ENCODE data around the gene RELN. TPM values are rescaled to one million over a fixed set of nuclear protein-coding genes. Genes with fewer than 3 reads are reported as not detected.
"Not testable (repeated sequence)": the region's sequence is repeated elsewhere in the genome, so short reads cannot be mapped to it uniquely, and the experiment has no call there.

RELN gene
- total RNA-seq, 4 donors from 2014 or later = 2.5 to 10.1 (median 6.5) TPM

- no peak for TF ChIP-seq CTCF (IDR thresholded peaks at IDR 0.05)
- no peak for TF ChIP-seq EP300 (IDR thresholded peaks at IDR 0.05)
- H3K4me3 ChIP-seq = no peak overlapping the region
- H3K4me1 ChIP-seq = no peaks in the 10 kb centered on the region
- H3K36me3 ChIP-seq = no peaks in the 10 kb centered on the region
- WGBS = 67% methylated on average over 1 of the region's 1 CpG
- intact Hi-C loops (cut with DNase I) = no loop called here
- no peak overlapping the region for H3K27ac ChIP-seq (replicated peaks in 1 of 4)
- peaks cover 0 to 5% (median 2%) of the 10 kb centered on the region in 4 donors for H3K9me3 ChIP-seq
- H3K27me3 ChIP-seq = no peaks in the 10 kb centered on the region
- no peak for DNase-seq (ENCODE audit: extremely low spot score)
These were observed 194.4 kb downstream of the RELN start for GRCh38 chr7:103795107-103795506.

DNA sequence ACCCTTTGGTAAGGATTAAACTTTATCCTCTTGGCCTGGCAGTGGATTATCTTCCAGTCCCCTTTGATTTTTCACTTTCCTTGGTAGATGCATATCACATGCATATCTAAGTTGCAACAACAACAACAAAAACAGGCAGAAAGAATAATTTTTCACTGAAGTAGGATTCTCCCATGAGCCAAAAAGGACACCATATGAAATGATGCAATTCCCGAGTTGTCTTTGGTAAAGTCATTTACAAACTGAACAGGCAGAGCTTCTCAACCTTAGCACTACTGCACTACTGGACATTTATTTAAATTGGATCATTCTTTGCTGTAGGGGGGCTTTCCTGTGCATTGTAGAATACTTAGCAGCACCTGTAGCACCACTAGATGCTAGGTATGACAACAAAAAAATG lies 195.0 kb downstream of the RELN start:
- TF ChIP-seq EP300 (IDR thresholded peaks at IDR 0.05) (no peak), CTCF (IDR thresholded peaks at IDR 0.05) (no peak)
- Histone ChIP-seq H3K36me3 (no peaks in the 10 kb centered on the region), H3K9me3 (peaks cover 0 to 5% (median 2%) of the 10 kb centered on the region in 4 donors), H3K4me3 (no peak overlapping the region), H3K27me3 (no peaks in the 10 kb centered on the region), H3K27ac (replicated peaks in 1 of 4) (no peak overlapping the region), H3K4me1 (no peaks in the 10 kb centered on the region)
- intact Hi-C loops (cut with DNase I) = no loop called here
- 91% methylated on average over 1 of the region's 1 CpG for WGBS
- DNase-seq (ENCODE audit: extremely low spot score) = no peak

GRCh38 chr7:103793614-103794013 lies 195.8 kb downstream of the RELN start:
- H3K27me3 ChIP-seq = no peaks in the 10 kb centered on the region
- H3K27ac ChIP-seq (replicated peaks in 1 of 4) = no peak overlapping the region
- intact Hi-C loops (cut with DNase I) = no loop called here
- 89% methylated on average over 5 of the region's 5 CpGs for WGBS
- no peaks in the 10 kb centered on the region for H3K4me1 ChIP-seq
- TF ChIP-seq POLR2A (IDR thresholded peaks at IDR 0.05; ENCODE audit: low read depth) (no peak), EP300 (IDR thresholded peaks at IDR 0.05) (no peak), POLR2AphosphoS5 (IDR thresholded peaks at IDR 0.05) (no peak), CTCF (IDR thresholded peaks at IDR 0.05) (no peak)
- no peak overlapping the region for H3K4me3 ChIP-seq
- no peak for DNase-seq (ENCODE audit: extremely low spot score)
- H3K36me3 ChIP-seq = no peaks in the 10 kb centered on the region
- H3K9me3 ChIP-seq = peaks cover 0 to 5% (median 2%) of the 10 kb centered on the region in 4 donors

DNA sequence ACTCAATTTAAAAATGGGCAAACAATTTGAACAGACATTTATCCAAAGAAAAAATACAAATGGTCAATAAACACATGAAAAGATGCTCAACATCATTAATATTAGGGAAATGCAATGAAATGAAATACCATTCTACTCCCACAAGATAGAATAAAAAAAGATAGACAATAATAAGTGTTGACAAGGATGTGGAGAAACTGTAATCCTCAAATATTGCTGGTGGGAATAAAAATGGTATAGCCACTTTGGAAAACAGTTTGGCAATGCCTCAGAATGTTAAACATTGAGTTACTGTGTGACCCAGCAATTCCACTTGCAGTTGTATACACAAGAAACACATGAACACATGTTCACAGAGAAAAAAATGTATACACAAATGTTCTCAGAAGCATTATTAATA lies 197.6 kb downstream of the RELN start:
- Histone ChIP-seq H3K4me1 (no peaks in the 10 kb centered on the region), H3K36me3 (no peaks in the 10 kb centered on the region), H3K27ac (replicated peaks in 1 of 4) (no peak overlapping the region), H3K9me3 (peaks cover 0 to 5% (median 2%) of the 10 kb centered on the region in 4 donors), H3K27me3 (no peaks in the 10 kb centered on the region), H3K4me3 (no peak overlapping the region)
- no peak for DNase-seq (ENCODE audit: extremely low spot score)
- TF ChIP-seq EP300 (IDR thresholded peaks at IDR 0.05) = no peak
- no peak for TF ChIP-seq POLR2A (IDR thresholded peaks at IDR 0.05; ENCODE audit: low read depth)
- no peak for TF ChIP-seq CTCF (IDR thresholded peaks at IDR 0.05)
- TF ChIP-seq POLR2AphosphoS5 (IDR thresholded peaks at IDR 0.05) = no peak
- intact Hi-C loops (cut with DNase I) = no loop called here

GRCh38 chr7:103787041-103787440 lies 202.4 kb downstream of the RELN start:
- H3K27ac ChIP-seq (replicated peaks in 1 of 4); intact Hi-C loops (cut with DNase I); H3K27me3 ChIP-seq; H3K4me3 ChIP-seq; H3K36me3 ChIP-seq; H3K4me1 ChIP-seq; H3K9me3 ChIP-seq; DNase-seq (ENCODE audit: extremely low spot score): not testable (repeated sequence)
- 81% methylated on average over 1 of the region's 1 CpG for WGBS
